Uterus (tissue), 4 donors: Measurements from ENCODE around the gene C4orf50. TPM values are rescaled to one million over a fixed set of nuclear protein-coding genes. Genes with fewer than 3 reads are reported as not detected.

Experiments
- DNase-seq, 2 donors: peaks; one replicate each; pipeline ENCODE4 v3.0.0-alpha.2; 2019 to 2020
- H3K27ac ChIP-seq, 2 donors: fragments of 200-600 bp; sonication (generic); 1 replicate in 1 of 2; 2 replicates in 1 of 2; pipeline ENCODE4 v1.5.1; 2016 to 2018
- H3K27me3 ChIP-seq, 2 donors: fragments of 200-600 bp; sonication (generic); one replicate each; pipeline ENCODE4 v1.5.1; 2018 to 2019; ENCODE audit warnings: control low read depth in 1 of 2
- H3K36me3 ChIP-seq, 2 donors: fragments of 200-600 bp; sonication (generic); one replicate each; pipeline ENCODE4 v1.5.1; 2019; ENCODE audit warnings: control low read depth in 1 of 2
- H3K4me1 ChIP-seq, 2 donors: fragments of 200-600 bp; sonication (generic); one replicate each; pipeline ENCODE4 v1.5.1; 2018 to 2019; ENCODE audit warnings: control low read depth in 1 of 2
- H3K4me3 ChIP-seq, 2 donors: fragments of 200-600 bp; sonication (generic); 1 replicate in 1 of 2; 2 replicates in 1 of 2; pipeline ENCODE4 v1.5.1; 2018 to 2019; ENCODE audit warnings: mild to moderate bottlenecking in 1 of 2
- H3K9me3 ChIP-seq, 2 donors: fragments of 200-600 bp; sonication (generic); one replicate each; pipeline ENCODE4 v1.5.1; 2019; ENCODE audit warnings: control low read depth in 1 of 2
- CTCF ChIP-seq, 4 experiments: fragments of 200-600 bp in 2 of 4; fragments of 450-650 bp in 2 of 4; sonication (generic) in 2 of 4; IDR thresholded peaks; one replicate each; pipeline ENCODE4 v1.5.1; 2016 to 2019; ENCODE audit warnings: antibody characterized with exemption in 4 of 4, mild to moderate bottlenecking in 2 of 4, moderate library complexity in 1 of 4
- POLR2A ChIP-seq, 2 donors: fragments of 450-650 bp; IDR thresholded peaks; one replicate each; pipeline ENCODE4 v1.6.1; 2016; ENCODE audit warnings: antibody characterized with exemption in 2 of 2, mild to moderate bottlenecking in 1 of 2, moderate library complexity in 1 of 2
- intact Hi-C: fragments of 100-400 bp; cut with DNase I; formaldehyde crosslinking; loops from one replicate; pipeline ENCODE4 v1.15.1; 2023; ENCODE audit warnings: low total_unique reads
- total RNA-seq, 4 donors: library from RNA; depleted of rRNA in 3 of 4; stranded (reverse); fragments of >200 nt in 3 of 4; gene quantifications; one replicate each; pipeline versions ENCODE4 v1.1.0 to v1.2.4, GENCODE V29; 2014 to 2023
- donor health status: DM: yes; HTN: yes; CAD: no.

C4orf50 gene
- total RNA-seq, 4 donors from 2014 or later = under 0.01 to 0.07 TPM; not detected in 2

GRCh38 chr4:6030679-6031078, 12.4 kb upstream of the C4orf50 start:
- H3K27me3 ChIP-seq = no peaks in the 10 kb centered on the region
- intact Hi-C loops = no loop called here
- DNase-seq = no peak
- no peaks in the 10 kb centered on the region for H3K4me1 ChIP-seq
- TF ChIP-seq POLR2A (IDR thresholded peaks at IDR 0.05) = no peak
- no peak for TF ChIP-seq CTCF (IDR thresholded peaks at IDR 0.05)
- no peak overlapping the region for H3K27ac ChIP-seq
- no peak overlapping the region for H3K4me3 ChIP-seq
- no peaks in the 10 kb centered on the region for H3K9me3 ChIP-seq
- H3K36me3 ChIP-seq = no peaks in the 10 kb centered on the region

GRCh38 chr4:6029254-6029653, 11.0 kb upstream of the C4orf50 start:
- Histone ChIP-seq H3K9me3 (no peaks in the 10 kb centered on the region), H3K4me1 (no peaks in the 10 kb centered on the region), H3K27ac (no peak overlapping the region), H3K27me3 (no peaks in the 10 kb centered on the region), H3K36me3 (no peaks in the 10 kb centered on the region), H3K4me3 (no peak overlapping the region)
- TF ChIP-seq POLR2A (IDR thresholded peaks at IDR 0.05) (no peak), CTCF (IDR thresholded peaks at IDR 0.05) (no peak)
- intact Hi-C loops = no loop called here
- DNase-seq = no peak

GRCh38 chr4:6028168-6028567, 9.9 kb upstream of the C4orf50 start:
- Histone ChIP-seq H3K9me3 (no peaks in the 10 kb centered on the region), H3K4me1 (no peaks in the 10 kb centered on the region), H3K27ac (no peak overlapping the region), H3K27me3 (no peaks in the 10 kb centered on the region), H3K36me3 (no peaks in the 10 kb centered on the region), H3K4me3 (no peak overlapping the region)
- intact Hi-C loops = no loop called here
- TF ChIP-seq POLR2A (IDR thresholded peaks at IDR 0.05) (no peak), CTCF (IDR thresholded peaks at IDR 0.05) (no peak)
- DNase-seq = no peak

- Histone ChIP-seq H3K9me3 (no peaks in the 10 kb centered on the region), H3K27me3 (no peaks in the 10 kb centered on the region), H3K4me1 (no peaks in the 10 kb centered on the region), H3K36me3 (no peaks in the 10 kb centered on the region), H3K4me3 (no peak overlapping the region), H3K27ac (no peak overlapping the region)
- no peak for DNase-seq
- intact Hi-C loops = no loop called here
- TF ChIP-seq POLR2A (IDR thresholded peaks at IDR 0.05) (no peak), CTCF (IDR thresholded peaks at IDR 0.05) (no peak)
Observed at GRCh38 chr4:6027392-6027791, 9.2 kb upstream of the C4orf50 start.

- Histone ChIP-seq H3K9me3 (no peaks in the 10 kb centered on the region), H3K27ac (no peak overlapping the region), H3K27me3 (no peaks in the 10 kb centered on the region), H3K36me3 (no peaks in the 10 kb centered on the region), H3K4me1 (no peaks in the 10 kb centered on the region), H3K4me3 (no peak overlapping the region)
- no peak for TF ChIP-seq POLR2A (IDR thresholded peaks at IDR 0.05)
- TF ChIP-seq CTCF (IDR thresholded peaks at IDR 0.05) = no peak
- no peak for DNase-seq
- intact Hi-C loops = no loop called here
Observed at GRCh38 chr4:6024313-6024960, 6.2 kb upstream of the C4orf50 start.
